Dendritic cell treated with granulocyte-macrophage colony-stimulating factor and Interleukin-4, amounts not matched to agents 40 ng/mL and 50 ng/mL, for 4 days (primary cell): ENCODE data around the gene RSPO4.
"Not testable (repeated sequence)": the region's sequence is repeated elsewhere in the genome, so short reads cannot be mapped to it uniquely, and the experiment has no call there.

Source experiments
- H3K27ac Mint-ChIP-seq: one replicate; pipeline ENCODE4 v1.8.0; 2022; ENCODE audit warnings: mild to moderate bottlenecking, mixed read lengths
- H3K27me3 Mint-ChIP-seq: one replicate; pipeline ENCODE4 v1.8.0; 2022; ENCODE audit warnings: mild to moderate bottlenecking, mixed read lengths
- H3K36me3 Mint-ChIP-seq: one replicate; pipeline ENCODE4 v1.8.0; 2022; ENCODE audit warnings: low read depth, mixed read lengths
- H3K4me1 Mint-ChIP-seq: one replicate; pipeline ENCODE4 v1.8.0; 2022; ENCODE audit warnings: low read depth, mixed read lengths
- H3K4me3 Mint-ChIP-seq: one replicate; pipeline ENCODE4 v1.8.0; 2022; ENCODE audit warnings: mild to moderate bottlenecking, moderate library complexity, mixed read lengths
- H3K9me3 Mint-ChIP-seq: one replicate; pipeline ENCODE4 v1.8.0; 2022; ENCODE audit warnings: mixed read lengths
- intact Hi-C: fragments of 100-400 bp; cut with micrococcal nuclease; formaldehyde crosslinking; loops from one replicate; pipeline ENCODE4 v1.15.0; 2022

The RSPO4 gene

DNA sequence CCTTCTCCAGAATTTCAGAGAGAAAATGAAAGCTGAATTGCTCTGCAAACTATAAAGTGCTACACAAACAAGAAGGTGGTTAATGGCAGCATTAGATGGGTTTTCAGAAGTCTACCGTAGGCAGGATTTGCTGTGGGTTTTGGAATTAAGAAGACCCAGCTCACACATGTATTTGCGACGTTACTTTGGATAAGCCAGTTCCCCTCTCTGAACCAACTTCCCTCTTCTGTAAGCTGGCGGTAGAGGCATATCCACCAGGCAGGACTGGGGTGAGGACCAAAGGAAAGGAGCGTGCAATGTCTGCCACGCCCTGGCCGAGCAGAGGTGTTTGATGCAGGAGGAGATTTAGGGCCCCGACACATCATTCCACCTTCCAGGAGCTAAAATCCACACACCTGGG is 6.9 kb downstream of the RSPO4 start:
- Mint-ChIP-seq H3K4me1 (no peaks in the 10 kb centered on the region), H3K9me3 (peaks cover 9% of the 10 kb centered on the region), H3K4me3 (no peak overlapping the region), H3K36me3 (no peaks in the 10 kb centered on the region), H3K27me3 (peaks cover 49% of the 10 kb centered on the region), H3K27ac (no peak overlapping the region)
- intact Hi-C loops = no loop called here

DNA sequence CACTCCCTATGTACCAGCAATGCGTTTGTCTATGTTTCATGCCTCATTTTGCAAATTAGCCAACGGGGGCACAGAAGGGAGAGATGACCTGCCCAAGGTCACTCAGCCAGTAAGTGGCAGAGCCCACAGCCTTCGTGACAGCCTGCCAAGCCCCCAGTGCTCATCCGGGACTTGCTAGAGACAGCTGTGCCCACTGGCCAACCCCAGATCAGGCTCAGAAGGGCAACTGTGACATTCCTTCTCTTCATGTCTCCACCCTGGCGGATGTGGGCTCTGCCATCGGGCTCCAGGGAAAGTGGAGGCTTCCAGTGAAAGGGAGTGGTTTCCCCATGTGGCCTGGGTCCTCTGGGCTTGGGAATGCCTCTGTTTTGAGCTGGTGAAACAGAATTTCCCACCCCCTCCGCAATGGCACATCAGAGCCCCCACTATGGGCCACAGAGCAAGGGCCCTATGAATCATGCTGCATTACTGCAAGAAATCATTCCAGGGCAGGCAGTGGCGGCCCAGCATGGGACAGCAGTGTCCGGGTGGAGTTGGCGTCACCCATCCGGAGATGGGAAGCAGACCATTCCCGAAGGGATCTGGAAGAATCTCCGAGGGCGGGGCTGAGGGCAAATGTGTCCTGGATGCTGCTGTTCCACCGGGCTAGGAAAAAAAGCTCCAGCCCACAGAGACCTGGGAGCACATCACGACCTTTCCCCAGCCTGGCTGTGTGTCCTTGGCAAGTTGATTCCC is 9.1 kb downstream of the RSPO4 start:
- H3K27me3 Mint-ChIP-seq = peaks cover 40% of the 10 kb centered on the region
- intact Hi-C loops = no loop called here
- peaks cover 9% of the 10 kb centered on the region for H3K9me3 Mint-ChIP-seq
- no peaks in the 10 kb centered on the region for H3K36me3 Mint-ChIP-seq
- no peaks in the 10 kb centered on the region for H3K4me1 Mint-ChIP-seq
- no peak overlapping the region for H3K4me3 Mint-ChIP-seq
- no peak overlapping the region for H3K27ac Mint-ChIP-seq

DNA sequence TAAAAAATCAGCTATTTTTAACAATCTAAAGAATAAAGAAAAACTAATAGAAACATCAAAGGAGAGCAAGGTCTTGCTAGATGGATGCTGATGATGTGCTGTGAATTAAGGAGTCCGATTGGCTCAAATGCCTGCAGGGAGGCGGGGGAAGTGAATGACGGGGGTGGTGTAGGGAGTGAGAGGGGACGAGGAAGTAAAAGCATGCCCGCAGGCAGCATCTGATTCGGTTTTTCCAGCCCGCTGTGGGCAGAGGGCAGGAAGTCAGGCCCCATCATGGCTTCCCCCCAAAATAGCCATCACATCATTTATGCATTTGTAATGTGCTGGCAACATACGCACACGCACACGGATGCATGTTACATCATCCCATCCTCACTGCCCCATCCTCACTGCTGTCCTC is 10.3 kb downstream of the RSPO4 start:
- H3K4me1 Mint-ChIP-seq = no peaks in the 10 kb centered on the region
- no peaks in the 10 kb centered on the region for H3K36me3 Mint-ChIP-seq
- no peak overlapping the region for H3K4me3 Mint-ChIP-seq
- H3K27ac Mint-ChIP-seq = no peak overlapping the region
- intact Hi-C loops = no loop called here
- peaks cover 9% of the 10 kb centered on the region for H3K9me3 Mint-ChIP-seq
- peaks cover 41% of the 10 kb centered on the region for H3K27me3 Mint-ChIP-seq

DNA sequence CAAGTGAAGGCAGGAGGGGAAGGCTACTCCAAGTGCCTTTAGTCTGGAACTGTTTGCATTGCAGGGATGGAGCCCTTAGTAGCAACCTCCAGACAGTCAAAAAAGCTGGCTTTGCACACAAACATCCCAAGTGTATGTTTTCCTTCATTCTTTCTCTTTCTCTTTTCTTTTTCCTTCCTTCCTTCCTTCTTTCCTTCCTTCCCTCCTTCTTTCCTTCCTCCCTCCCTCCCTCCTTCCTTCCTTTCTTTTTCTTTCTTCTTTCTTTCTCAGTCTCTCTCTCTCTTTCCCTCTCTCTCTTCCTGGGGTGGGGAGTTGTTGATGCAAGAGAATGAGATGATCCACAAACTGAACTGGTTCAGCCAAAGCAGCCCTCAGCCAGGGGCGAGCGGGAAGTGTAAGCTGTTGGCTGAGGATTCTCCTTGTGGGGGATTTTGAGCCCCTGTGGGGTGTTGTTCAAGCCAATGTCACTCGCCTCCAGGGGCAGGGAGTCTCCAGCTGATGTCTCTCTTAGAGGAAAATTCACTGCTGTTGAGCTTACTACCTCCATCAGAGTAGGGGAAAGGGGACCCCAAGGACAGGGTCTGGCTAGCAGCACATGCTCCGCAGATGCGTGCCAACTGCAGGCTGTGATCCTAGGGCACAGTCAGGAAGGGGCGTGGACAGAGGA is 11.7 kb downstream of the RSPO4 start:
- Mint-ChIP-seq H3K27ac (no peak overlapping the region), H3K4me1 (no peaks in the 10 kb centered on the region)
- intact Hi-C loops = no loop called here

DNA sequence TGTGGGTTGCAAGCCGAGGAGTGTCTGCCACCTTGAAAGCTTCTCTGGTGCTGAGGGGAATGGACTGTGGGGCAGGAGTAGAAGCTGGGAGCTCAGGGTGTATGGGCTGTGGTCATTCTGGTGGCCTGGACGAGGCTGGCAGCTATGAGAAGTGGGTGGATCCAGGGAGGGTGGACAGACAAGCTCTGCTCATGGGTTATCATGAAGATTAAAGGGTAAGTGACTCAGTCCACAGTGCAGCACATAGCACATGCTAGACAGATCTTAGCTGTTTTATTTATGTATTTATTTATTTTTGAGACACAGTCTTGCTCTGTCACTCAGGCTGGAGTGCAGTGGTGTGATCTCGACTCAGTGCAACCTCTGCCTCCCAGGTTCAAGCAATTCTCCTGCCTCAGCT is 13.8 kb downstream of the RSPO4 start:
- Mint-ChIP-seq H3K27me3 (peaks cover 38% of the 10 kb centered on the region), H3K27ac (no peak overlapping the region), H3K4me1 (no peaks in the 10 kb centered on the region), H3K36me3 (no peaks in the 10 kb centered on the region), H3K9me3 (peaks cover 9% of the 10 kb centered on the region), H3K4me3 (no peak overlapping the region)
- intact Hi-C loops = no loop called here

More for the DNA sequence above, 11.7 kb downstream of the RSPO4 start:
- Mint-ChIP-seq H3K9me3 (peaks cover 9% of the 10 kb centered on the region), H3K36me3 (no peaks in the 10 kb centered on the region), H3K4me3 (no peak overlapping the region), H3K27me3 (peaks cover 45% of the 10 kb centered on the region)

DNA sequence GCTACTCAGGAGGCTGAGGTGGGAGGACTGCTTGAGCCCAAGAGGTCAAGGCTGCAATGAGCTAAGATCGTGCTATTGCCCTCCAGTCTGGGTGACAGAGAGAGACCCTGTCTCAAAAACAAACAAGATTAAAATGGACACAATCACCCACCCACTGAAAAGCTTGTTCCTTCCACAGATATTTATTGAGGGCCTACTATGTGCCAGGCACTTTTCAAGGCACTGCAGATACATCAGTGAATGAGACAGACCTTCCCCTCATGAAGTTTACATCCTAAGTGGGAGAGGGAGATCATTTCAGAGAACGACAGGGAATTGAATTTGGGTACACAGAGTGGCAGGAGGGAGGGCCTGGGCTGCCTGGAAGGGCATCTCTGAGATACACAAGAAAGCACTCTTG is 14.4 kb downstream of the RSPO4 start:
- Mint-ChIP-seq H3K4me1 (no peaks in the 10 kb centered on the region), H3K27me3 (peaks cover 35% of the 10 kb centered on the region), H3K4me3 (no peak overlapping the region), H3K36me3 (no peaks in the 10 kb centered on the region), H3K9me3 (peaks cover 9% of the 10 kb centered on the region), H3K27ac (no peak overlapping the region)
- intact Hi-C loops = no loop called here

DNA sequence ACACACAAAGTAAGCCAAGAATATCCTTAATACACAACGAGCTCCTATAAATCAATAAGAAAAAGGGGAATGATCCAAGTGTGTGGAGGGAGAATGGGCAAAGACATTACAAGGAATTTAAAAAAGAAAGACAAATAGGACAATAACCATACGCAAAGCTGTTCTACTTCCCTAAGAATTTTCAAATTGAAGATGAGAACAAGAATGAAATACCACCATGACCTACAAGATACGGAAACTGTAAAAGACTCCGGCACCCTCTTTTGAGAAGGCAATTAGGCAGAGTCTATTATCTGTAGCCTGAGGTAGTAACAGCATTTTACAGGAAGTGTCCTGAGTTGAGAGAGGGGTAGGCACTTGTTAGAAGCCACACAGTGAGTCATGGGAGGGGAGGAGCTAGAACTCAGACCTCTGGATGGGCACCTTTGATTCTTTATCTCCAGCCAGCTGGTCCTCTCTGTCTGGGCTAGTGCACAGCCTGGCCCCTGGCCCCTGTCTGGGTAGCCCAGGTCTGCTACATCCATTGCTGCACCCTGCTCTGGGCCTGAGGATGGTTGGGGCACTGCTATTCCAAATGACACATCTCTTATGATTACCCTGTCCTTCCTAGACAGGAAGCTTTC is 15.3 kb downstream of the RSPO4 start:
- no peak overlapping the region for H3K27ac Mint-ChIP-seq
- H3K36me3 Mint-ChIP-seq = no peaks in the 10 kb centered on the region
- H3K9me3 Mint-ChIP-seq = peaks cover 3% of the 10 kb centered on the region
- intact Hi-C loops = no loop called here
- H3K4me1 Mint-ChIP-seq = no peaks in the 10 kb centered on the region
- H3K27me3 Mint-ChIP-seq = peaks cover 34% of the 10 kb centered on the region
- H3K4me3 Mint-ChIP-seq = no peak overlapping the region

DNA sequence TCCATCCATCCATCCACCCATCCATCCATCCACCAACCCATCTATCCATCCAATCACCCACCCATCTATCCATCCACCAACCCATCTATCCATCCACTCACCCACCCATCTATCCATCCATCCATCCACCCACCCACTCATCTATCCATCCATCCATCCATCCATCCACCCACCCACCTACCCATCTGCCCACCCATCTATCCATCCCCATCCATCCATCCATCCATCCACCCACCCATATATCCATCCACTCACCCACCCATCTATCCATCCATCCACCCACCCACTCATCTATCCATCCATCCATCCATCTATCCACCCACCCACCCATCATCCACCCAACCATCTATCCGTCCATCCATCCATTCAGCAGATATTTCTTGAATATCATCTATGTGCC is 17.1 kb downstream of the RSPO4 start:
- H3K27ac Mint-ChIP-seq, H3K9me3 Mint-ChIP-seq, H3K4me1 Mint-ChIP-seq, H3K4me3 Mint-ChIP-seq, intact Hi-C loops, H3K36me3 Mint-ChIP-seq: not testable (repeated sequence)
- peaks cover 29% of the 10 kb centered on the region for H3K27me3 Mint-ChIP-seq

DNA sequence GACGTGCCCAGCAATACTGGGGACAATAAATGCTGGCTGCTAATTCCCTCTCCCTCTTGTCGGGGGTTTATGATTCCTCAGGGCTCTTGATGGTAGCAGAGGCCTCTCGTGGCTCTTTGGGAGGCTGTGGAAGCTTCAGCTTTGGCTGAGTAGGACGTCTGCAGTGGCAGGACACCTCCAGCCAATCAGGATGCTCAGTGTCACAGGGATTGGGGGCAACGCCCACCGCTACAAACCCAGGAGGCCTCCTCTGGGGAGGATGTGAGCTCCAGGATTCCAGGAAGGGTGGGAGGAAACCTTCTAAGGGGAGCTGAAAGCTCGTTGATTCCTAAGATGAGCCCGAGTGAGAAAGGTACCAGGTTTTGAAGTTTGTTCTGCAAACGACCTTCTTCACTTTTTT is 19.4 kb downstream of the RSPO4 start:
- intact Hi-C loops = no loop called here

DNA sequence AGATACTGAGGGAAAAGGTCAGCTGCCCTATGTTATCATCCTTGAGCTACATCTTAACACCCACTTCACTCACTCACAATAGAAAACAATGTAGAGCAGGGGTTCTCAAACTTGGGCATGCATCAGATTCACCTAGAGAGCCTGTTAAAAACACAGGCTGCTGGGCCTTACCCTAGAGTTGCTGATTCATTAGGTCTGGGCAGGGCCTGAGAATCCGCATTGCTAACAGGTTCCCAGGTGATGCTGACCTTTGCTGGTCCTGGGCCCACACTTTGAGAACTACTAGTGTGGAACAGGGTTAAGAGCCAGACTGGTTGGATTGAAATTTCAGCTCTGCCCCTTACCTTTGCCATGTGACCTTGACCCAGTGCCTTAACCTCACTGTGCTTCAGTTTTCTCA is 25.1 kb downstream of the RSPO4 start:
- no peaks in the 10 kb centered on the region for H3K36me3 Mint-ChIP-seq
- no peak overlapping the region for H3K4me3 Mint-ChIP-seq
- intact Hi-C loops = no loop called here
- H3K27me3 Mint-ChIP-seq = peaks cover 16% of the 10 kb centered on the region
- no peak overlapping the region for H3K27ac Mint-ChIP-seq
- H3K9me3 Mint-ChIP-seq = no peaks in the 10 kb centered on the region
- no peaks in the 10 kb centered on the region for H3K4me1 Mint-ChIP-seq

More for the DNA sequence above, 19.4 kb downstream of the RSPO4 start:
- no peak overlapping the region for H3K27ac Mint-ChIP-seq
- no peaks in the 10 kb centered on the region for H3K9me3 Mint-ChIP-seq
- no peaks in the 10 kb centered on the region for H3K4me1 Mint-ChIP-seq
- no peaks in the 10 kb centered on the region for H3K36me3 Mint-ChIP-seq
- H3K4me3 Mint-ChIP-seq = no peak overlapping the region
- H3K27me3 Mint-ChIP-seq = peaks cover 28% of the 10 kb centered on the region

DNA sequence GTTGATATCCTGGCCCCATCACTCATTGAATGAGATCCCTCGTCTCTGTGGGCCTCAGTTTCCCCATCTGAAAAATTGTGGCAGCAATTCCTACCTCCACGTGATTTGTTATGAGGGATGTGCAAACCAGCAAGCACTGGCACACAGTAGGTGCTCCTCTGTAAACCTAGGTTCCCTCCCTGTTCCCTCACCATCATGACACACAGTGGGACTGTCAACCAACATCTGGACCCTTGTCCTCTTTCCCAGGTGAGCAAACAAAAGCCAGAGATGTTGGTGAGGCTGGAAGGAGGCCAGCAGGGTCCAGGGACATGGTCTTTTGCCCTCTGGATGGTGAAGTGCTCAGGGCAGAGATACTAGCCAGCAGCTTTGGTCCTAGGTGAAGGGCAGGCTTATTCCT is 26.1 kb downstream of the RSPO4 start:
- intact Hi-C loops = no loop called here

DNA sequence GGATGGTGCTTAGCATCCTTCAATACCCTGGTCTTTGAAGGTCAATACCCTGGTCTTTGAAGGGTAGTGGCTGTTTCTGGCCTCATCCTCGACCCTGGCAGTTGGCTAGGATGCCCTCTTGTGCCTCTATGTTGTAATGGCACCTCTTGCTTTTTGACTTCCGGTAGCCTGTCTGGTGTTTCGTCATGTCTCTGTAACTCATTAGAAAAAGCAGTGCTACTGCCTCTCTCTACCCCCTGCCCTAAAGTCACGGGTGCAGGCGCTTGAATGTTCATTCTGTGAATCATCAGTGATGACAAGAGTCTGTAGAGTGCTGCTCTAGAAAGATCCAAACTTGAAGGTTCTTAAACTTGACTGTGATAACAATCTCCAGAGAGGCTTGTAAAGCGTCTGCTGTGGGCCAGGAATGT is 28.3 kb downstream of the RSPO4 start:
- Mint-ChIP-seq H3K4me1 (no peaks in the 10 kb centered on the region), H3K27ac (no peak overlapping the region), H3K9me3 (no peaks in the 10 kb centered on the region), H3K27me3 (peaks cover 11% of the 10 kb centered on the region), H3K36me3 (no peaks in the 10 kb centered on the region), H3K4me3 (no peak overlapping the region)
- intact Hi-C loops = loop anchor here (5.0 kb wide), 1 partner anchor 156 kb away; no protein-coding TSS in a partner anchor

More for the DNA sequence above, 26.1 kb downstream of the RSPO4 start:
- Mint-ChIP-seq H3K27me3 (peaks cover 14% of the 10 kb centered on the region), H3K4me3 (no peak overlapping the region), H3K9me3 (no peaks in the 10 kb centered on the region), H3K4me1 (no peaks in the 10 kb centered on the region), H3K36me3 (no peaks in the 10 kb centered on the region), H3K27ac (no peak overlapping the region)

DNA sequence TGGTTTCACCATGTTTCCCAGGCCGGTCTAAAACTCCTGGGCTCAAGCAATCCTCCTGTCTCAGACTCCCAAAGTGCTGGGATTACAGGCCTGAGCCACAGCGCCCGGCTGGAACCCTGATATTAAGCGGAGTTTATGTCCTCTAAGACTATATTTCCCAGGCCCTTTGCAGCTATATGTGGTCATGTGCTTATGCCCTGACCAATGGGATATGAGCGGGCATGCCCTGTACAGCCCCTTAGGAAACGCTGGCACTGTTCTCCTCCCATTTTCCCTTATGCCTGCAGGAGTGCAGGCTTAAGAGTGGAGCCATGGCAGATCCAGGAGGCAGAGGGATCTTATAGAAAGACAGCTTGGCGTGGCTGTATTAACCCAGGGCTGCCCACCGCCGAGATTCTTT is 29.9 kb downstream of the RSPO4 start:
- Mint-ChIP-seq H3K4me1 (no peaks in the 10 kb centered on the region), H3K36me3 (no peaks in the 10 kb centered on the region), H3K4me3 (no peak overlapping the region), H3K27ac (no peak overlapping the region), H3K27me3 (peaks cover 12% of the 10 kb centered on the region), H3K9me3 (no peaks in the 10 kb centered on the region)
- intact Hi-C loops = loop anchor here (5.0 kb wide), 1 partner anchor 155 kb away; no protein-coding TSS in a partner anchor

DNA sequence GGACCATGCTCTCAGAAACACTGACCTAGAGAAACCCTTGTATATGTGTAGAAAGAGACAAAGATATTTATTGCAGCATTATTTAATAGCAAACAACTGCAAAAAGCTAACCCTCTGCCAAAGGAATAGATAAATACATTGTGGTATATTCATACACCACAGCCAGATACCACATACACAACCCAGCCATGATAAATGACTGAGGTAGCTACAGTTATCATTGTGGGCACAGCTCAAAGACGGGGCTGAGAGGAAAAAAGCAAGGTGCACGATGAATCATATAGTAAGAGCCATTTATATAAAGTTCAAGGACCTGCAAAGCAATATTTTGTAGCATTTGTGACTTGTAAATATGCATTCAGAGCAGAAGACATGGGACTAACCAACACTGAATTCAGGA is 30.8 kb downstream of the RSPO4 start:
- Mint-ChIP-seq H3K27ac (no peak overlapping the region), H3K4me1 (no peaks in the 10 kb centered on the region), H3K9me3 (no peaks in the 10 kb centered on the region), H3K4me3 (no peak overlapping the region), H3K27me3 (peaks cover 12% of the 10 kb centered on the region), H3K36me3 (no peaks in the 10 kb centered on the region)
- intact Hi-C loops = loop anchor here (5.0 kb wide), 1 partner anchor 154 kb away; no protein-coding TSS in a partner anchor
